GM18951 (cell line): ENCODE data around the gene CYB561D1.
A peak's percentile ranks its signal among the peaks of the same experiment; 100 is the strongest.
"Not testable (repeated sequence)": the region's sequence is repeated elsewhere in the genome, so short reads cannot be mapped to it uniquely, and the experiment has no call there.

ENCODE experiments used
- POLR2A ChIP-seq: IDR thresholded peaks from 4 replicates; pipeline ENCODE4 v1.6.1; 2011; ENCODE audit warnings: mild to moderate bottlenecking; ENCODE audit not compliant: insufficient read length, insufficient read depth; ENCODE audit errors: extremely low read depth
- in situ Hi-C: fragments of 300-500 bp; cut with MboI; formaldehyde crosslinking; loops from one replicate; pipeline ENCODE4 v1.12.0; 2022; ENCODE audit warnings: low sequenced_read_pairs, mixed read lengths, inconsistent platforms; ENCODE audit not compliant: unreplicated experiment

Gene CYB561D1

DNA sequence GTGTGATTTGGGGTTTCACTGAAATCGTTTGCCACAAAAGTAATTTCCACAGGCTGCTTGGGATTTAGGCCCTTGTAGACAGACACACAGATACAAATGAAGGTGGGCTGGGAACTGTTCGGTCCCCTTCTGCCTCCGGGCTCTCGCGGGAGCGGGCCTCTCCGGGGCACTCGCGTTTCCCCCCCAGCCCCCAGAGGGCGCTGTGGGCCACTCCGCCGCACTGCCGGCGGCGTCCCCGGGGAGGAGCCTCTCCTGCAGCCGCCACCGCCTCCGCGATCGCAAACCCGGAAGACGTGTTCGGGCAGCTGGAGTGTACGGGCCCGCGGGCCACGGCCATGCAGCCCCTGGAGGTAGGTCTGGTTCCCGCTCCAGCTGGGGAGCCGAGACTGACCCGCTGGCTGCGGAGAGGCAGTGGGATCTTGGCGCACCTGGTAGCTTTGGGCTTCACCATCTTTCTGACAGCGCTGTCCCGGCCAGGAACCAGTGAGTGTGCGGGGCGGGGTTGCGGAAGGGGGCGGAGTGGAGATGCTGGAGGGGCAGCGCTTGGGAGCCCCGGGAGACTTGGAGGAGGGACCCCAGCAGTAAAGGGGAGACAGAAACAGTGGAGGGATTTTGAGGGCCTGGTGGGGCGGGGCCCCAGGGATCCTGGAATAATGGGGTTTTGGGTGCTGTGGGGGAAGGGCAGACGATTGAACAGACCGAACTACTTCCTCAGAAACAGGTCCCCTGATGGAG lies at the start of gene CYB561D1:
Gene CYB561D1 (plus strand): TSS at position 290 of the 735 bp plus-strand sequence. CDS start 46 bp downstream, at position 336.
- peak; percentile 89 for TF ChIP-seq POLR2A
- in situ Hi-C loops: no loop called here

DNA sequence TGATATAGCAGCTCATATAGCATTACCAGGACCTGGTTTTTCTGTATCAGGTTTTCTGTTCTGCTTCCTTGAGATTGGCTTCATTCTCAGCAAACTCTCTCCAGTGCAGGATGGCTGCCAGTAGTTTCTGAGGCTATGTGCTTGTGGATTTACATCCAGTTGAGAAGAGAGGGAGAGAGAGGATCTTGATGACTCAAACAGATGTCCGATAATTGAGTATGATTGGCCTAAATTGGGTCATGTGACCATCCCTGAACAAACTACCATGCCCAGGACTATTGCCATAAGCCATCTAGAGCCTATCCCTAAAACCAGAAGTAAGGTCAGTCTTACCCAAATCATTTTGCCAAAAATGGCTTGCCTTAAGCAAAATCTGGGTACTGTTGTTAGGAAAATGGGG lies 49.5 kb upstream of the CYB561D1 start:
- in situ Hi-C loops: no loop called here
- TF ChIP-seq POLR2A: no peak

DNA sequence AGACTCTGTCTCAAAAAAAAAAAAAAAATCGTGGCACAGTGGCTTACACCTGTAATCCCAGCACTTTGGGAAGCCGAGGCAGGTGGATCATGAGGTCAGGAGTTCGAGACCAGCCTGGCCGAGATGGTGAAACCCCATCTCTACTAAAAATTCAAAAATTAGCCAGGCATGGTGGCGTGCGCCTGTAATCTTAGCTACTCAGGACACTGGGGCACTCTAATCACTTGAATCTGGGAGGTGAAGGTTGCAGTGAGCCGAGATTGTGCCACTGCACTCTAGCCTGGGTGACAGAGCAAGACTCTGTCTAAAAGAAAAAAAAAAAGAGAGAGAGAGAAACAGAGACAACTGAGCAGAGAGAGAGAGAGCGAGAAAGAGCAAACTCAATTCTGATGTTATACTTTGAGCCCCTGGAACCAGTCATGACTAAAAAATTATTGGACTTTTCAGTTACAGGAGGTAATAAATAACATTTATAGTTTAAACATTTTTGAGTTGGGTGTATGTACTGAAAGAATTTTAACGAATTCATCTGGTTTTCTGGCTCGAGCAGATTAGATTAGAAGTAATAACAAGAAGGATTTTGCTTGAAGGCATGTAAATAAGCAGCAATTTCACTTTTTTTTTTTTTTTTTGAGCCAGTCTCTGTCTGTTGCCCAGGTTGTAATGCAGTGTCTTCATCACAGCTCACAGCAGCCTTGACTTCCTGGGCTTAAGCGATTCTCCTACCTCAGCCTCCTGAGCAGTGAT lies 47.8 kb upstream of the CYB561D1 start:
- in situ Hi-C loops: not testable (repeated sequence)

DNA sequence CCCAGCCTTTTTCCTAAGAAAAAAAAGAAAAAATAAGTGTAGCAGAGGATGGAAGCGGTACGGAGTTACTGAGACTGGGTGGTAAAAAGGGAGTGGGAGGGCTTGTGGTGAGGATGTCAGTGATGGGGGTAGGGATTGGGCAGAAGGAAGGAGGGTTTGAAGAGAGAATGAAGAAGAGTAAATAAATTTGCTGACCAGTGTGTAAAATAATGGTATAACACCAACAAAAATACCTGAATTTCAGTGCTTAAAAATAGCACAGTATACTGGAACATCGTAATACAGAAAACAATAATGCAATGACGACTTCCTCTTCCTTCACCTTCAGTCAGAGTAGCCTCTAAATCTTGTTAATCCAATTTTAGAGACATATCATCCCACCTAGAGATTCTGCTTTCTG lies 46.4 kb upstream of the CYB561D1 start:
- no peak for TF ChIP-seq POLR2A
- in situ Hi-C loops: no loop called here

DNA sequence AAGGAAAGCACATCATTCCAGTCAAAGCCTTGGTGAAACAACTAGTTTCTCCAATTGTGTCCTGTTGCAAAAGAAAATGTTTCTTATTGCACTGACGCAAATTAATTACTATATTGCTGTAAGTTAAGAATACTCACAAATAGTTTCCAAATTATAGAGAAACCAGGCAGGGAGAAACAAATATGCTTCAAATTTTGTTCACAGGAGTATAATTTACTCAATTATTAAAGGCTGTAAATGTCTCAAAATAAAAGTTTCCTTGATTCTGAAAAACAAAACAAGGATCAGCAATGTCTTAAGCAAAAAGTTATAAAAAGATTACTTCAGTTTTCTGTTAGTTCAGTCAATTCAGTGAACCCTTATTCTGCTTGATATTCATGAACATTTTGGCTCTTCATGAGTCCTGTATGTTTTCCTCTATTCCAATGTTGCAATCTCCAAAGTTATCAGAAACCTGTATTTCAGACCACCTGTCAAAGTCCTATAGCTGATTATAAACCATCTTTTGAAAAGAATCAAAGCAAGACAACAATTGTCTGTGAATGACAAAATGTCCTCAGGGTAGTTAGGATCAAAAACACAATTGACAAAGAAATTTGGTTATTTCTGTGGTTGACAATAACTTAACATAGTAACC lies 39.3 kb upstream of the CYB561D1 start:
- no peak for TF ChIP-seq POLR2A
- in situ Hi-C loops: no loop called here

DNA sequence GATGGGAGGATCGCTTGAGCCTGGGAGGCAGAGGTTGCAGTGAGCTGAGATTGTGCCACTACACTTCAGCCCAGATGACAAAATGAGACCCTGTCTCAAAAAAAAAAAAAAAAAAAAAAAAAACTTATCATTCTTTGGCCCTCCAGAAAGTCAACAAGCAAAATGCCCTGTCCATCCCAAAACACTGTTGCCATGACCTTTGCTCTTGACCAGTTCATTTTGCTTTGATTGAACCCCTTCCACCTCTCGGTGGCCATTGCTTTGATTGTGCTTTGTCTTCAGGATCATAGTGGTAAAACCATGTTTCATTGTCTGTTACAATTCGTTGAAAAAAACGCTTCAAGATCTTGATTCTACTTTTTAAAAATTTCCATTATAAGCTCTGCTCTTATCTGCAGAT lies 36.1 kb upstream of the CYB561D1 start:
- in situ Hi-C loops: no loop called here
- no peak for TF ChIP-seq POLR2A

DNA sequence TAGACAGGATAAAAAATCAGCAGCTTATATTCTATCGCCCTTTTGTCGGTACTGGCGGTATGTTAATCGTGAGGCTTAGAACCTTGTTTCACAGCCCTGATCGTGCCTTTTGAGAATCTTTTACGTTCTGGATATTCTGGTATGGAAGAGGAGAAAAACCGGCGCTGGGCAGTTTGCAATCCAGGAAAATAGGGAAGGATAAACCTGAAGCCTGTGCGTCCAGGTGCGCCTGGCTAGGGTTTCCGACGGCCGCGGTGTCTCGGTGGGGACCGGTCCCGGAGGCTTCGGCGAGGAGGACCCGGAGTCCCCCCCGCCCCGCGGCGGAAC lies 27.8 kb upstream of the CYB561D1 start:
- in situ Hi-C loops: no loop called here
- no peak for TF ChIP-seq POLR2A

GRCh38 chr1:109466452-109467300 lies 27.2 kb upstream of the CYB561D1 start, which contains the start of gene SYPL2:
SYPL2 (plus strand) TSS chr1:109466546; CDS start chr1:109466844, 298 bp downstream.
- in situ Hi-C loops: no loop called here
- no peak for TF ChIP-seq POLR2A

DNA sequence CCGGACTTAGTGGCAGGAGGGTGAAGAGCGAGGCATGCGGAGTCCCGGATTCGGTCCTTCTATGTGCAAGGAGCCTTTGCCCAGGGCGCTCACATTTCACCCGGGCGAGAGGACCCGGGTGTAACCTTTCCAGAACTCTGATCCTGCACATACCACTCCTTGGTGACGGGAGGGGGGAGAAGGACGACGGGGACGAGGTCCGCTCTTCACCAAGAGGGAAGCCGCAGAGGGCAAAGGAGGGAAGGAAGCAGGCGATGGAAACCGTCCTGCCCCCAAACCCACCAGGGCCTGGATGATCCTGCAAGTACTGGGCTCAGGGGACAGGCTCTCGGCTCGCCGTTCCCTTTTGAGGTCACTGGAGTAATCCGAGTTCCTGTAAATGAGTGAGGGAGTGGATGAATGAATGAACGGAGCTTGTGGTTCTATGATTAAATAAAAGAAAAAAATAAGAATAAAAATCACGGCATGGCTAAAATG lies 26.6 kb upstream of the CYB561D1 start:
- in situ Hi-C loops: no loop called here

DNA sequence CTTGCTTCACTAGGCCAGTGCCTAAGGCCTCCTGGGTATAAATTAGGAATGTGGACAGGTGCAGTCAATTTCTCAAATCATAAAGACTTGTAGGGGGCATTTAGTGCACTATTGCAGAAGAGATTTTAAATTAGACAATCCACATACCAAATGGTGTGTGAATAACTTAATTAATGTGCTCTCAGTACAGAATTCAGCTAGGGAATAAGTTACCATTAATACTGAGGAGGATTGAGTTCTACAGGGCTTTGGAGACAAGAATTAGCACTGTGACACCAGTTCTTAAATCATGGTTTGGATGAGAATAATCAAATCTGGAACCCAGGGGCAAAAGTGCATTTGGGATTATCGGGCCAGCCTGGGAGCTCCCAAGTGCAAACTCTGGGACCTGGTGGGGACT lies 25.8 kb upstream of the CYB561D1 start:
- TF ChIP-seq POLR2A: no peak
- in situ Hi-C loops: no loop called here

More for the DNA sequence above, 26.6 kb upstream of the CYB561D1 start:
- TF ChIP-seq POLR2A: no peak

GRCh38 chr1:109468903-109469302 lies 25.0 kb upstream of the CYB561D1 start:
- in situ Hi-C loops: no loop called here
- TF ChIP-seq POLR2A: no peak

DNA sequence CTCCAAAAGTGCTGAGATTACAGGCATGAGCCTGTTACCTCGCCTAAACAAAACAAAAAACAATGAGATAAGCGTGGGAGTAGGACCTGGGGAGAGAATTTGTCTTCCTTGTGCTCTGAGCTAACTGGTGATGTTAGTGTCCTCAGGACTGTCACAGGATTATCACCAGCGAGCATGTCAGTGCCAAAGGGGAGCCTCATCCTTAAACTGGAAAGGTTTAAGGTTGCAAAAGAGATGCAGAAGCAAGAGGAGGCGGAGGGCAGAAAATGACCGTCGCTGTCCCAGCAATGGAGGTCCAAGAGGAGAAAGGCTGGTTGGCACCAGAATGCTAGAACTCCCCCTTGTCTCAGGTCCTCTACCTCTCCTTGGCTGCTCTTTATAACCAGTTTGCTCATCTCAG lies 23.6 kb upstream of the CYB561D1 start:
- in situ Hi-C loops: no loop called here
- TF ChIP-seq POLR2A: no peak

DNA sequence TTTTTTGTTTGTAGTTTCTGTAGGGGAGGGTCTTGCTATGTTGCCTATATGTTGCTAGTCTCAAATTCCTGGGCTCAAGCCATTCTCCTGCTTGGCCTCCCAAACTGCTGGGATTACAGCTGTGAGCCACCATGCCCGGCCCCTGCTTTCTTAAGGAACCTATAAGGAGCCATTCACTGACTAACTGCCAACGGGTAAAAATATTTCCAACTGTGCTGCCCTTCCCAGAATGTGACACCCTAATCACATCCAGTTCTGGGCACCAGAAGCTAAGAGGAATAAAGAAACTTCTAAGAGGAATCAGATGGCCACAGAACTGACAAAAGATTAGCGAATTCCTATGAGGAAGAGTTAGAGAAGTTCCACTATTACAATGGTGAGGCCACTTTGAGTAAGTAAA lies 21.1 kb upstream of the CYB561D1 start:
- in situ Hi-C loops: no loop called here
- TF ChIP-seq POLR2A: no peak

DNA sequence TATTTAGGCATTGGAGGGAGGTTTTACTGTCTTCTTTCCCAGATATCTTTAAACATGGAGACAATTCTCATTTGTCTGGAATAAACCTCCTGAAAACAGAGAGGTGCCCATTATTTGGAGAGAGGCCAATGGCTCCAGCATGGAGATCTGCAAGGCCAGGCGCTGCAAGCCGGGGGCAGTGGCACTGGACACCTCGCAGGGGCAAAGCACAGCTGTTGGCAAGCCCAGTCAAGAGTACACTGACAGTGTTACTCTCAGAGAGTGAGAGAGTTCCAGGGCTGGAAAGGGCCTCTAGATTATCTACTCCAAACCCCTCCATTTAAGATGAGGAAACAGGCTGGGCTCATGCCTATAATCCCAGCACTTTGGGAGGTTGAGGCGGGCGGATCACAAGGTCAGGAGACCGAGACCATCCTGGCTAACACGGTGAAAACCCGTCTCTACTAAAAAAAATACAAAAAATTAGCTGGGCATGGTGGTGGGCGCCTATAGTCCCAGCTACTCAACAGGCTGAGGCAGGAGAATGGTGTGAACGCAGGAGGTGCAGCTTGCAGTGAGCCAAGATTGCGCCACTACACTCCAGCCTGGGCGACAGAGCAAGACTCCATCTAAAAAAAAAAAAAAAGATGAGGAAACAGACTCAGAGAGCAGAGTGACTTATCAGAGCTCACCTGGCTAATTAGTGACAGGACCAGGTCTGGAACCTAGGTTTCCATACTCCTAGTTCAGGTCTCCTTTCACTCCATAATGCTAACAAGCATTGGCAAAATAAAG lies 20.4 kb upstream of the CYB561D1 start:
- in situ Hi-C loops: not testable (repeated sequence)
